AG04450 (cell line): Measurements from ENCODE around the gene NUDT1. TPM values are rescaled to one million over a fixed set of nuclear protein-coding genes. Genes with fewer than 3 reads are reported as not detected.

Source experiments
- CTCF ChIA-PET: fragments of 300-600, 350-600 bp; formaldehyde crosslinking; extraction: SDS; loops from one replicate; lab custom pipeline; 2022; ENCODE audit warnings: antibody characterized with exemption, inconsistent platforms; lab: Charles Lee
- POLR2A ChIA-PET: fragments of 350-600 bp; formaldehyde crosslinking; extraction: SDS; loops from one replicate; lab custom pipeline; 2021; ENCODE audit warnings: antibody characterized with exemption, inconsistent platforms; lab: Yijun Ruan, JAX
- DNase-seq: peaks from one replicate; pipeline ENCODE4 v3.0.0-alpha.2; 2011; ENCODE audit warnings: low read depth, low spot score
- H3K27ac ChIP-seq: one replicate; pipeline ENCODE4 v1.5.1; 2012; ENCODE audit warnings: low read depth, low read length, control low read depth
- H3K27me3 ChIP-seq: one replicate; pipeline ENCODE4 v1.6.0; 2012; ENCODE audit warnings: low read length; ENCODE audit not compliant: control insufficient read depth, insufficient read depth
- H3K4me3 ChIP-seq: 2 replicates; pipeline ENCODE4 v1.5.1; 2011; ENCODE audit warnings: mild to moderate bottlenecking, low read depth, low read length, control low read depth
- H3K9me3 ChIP-seq: 2 replicates; pipeline ENCODE4 v1.5.1; 2012; ENCODE audit warnings: low read length; ENCODE audit not compliant: control insufficient read depth, insufficient read depth
- CTCF ChIP-seq: IDR thresholded peaks from 2 replicates; pipeline ENCODE4 v1.5.1; 2011; ENCODE audit warnings: low read depth, low read length, control low read depth, inconsistent platforms
- polyA plus RNA-seq: library from polyadenylated mRNA; depleted of rRNA; stranded (reverse); fragments of >200 nt; gene quantifications from 2 replicates; pipeline ENCODE4 v1.2.3, GENCODE V29; 2011

Gene NUDT1
- polyA plus RNA-seq, 1 experiment, result 11.5 TPM

GRCh38 chr7:2202901-2203765, 38.9 kb upstream of the NUDT1 start:
- no peak overlapping the region for H3K27ac ChIP-seq
- TF ChIP-seq CTCF, result 0 out of 2 replicates have a peak, but pooled peaks have one; percentile 7
- no peak for DNase-seq

GRCh38 chr7:2203766-2204300, 38.2 kb upstream of the NUDT1 start:
- Histone ChIP-seq H3K9me3 (no peaks in the 10 kb centered on the region), H3K27ac (no peak overlapping the region), H3K27me3 (no peaks in the 10 kb centered on the region), H3K4me3 (no peak overlapping the region)
- TF ChIP-seq CTCF, result no peak
- POLR2A ChIA-PET, result interaction anchor here (0.9 kb wide), 1 partner anchor 291 kb away, joined by 4 read pairs; no protein-coding TSS in a partner anchor
- no peak for DNase-seq
- CTCF ChIA-PET, result interaction anchor here (1.6 to 1.7 kb wide), 2 partner anchors 9 to 144 kb away, joined by 5 to 6 read pairs; no protein-coding TSS in a partner anchor

More at GRCh38 chr7:2202901-2203765, 38.9 kb upstream of the NUDT1 start:
- Histone ChIP-seq H3K27me3 (no peaks in the 10 kb centered on the region), H3K4me3 (no peak overlapping the region), H3K9me3 (no peaks in the 10 kb centered on the region; the same call in 1 of the 2 replicates)
- ChIA-PET POLR2A (interaction anchor here (0.9 kb wide), 1 partner anchor 290 kb away, joined by 4 read pairs; no protein-coding TSS in a partner anchor), CTCF (interaction anchor here (0.8 to 1.7 kb wide), 3 partner anchors 8 to 145 kb away, joined by 4 to 6 read pairs (median 5); no protein-coding TSS in a partner anchor)

GRCh38 chr7:2204446-2204845, 37.6 kb upstream of the NUDT1 start:
- Histone ChIP-seq H3K9me3 (no peaks in the 10 kb centered on the region), H3K27me3 (no peaks in the 10 kb centered on the region), H3K4me3 (no peak overlapping the region), H3K27ac (no peak overlapping the region)
- no peak for TF ChIP-seq CTCF
- POLR2A ChIA-PET, result no interaction called here
- DNase-seq, result no peak
- CTCF ChIA-PET, result interaction anchor here (0.7 to 1.7 kb wide), 3 partner anchors 10 to 144 kb away, joined by 3 to 6 read pairs (median 5); no protein-coding TSS in a partner anchor

- H3K27me3 ChIP-seq, result no peaks in the 10 kb centered on the region
- no peak overlapping the region for H3K27ac ChIP-seq
- H3K4me3 ChIP-seq, result no peak overlapping the region
- H3K9me3 ChIP-seq, result no peaks in the 10 kb centered on the region; the same call in 1 of the 2 replicates
- CTCF ChIA-PET, result interaction anchor here (0.7 to 1.6 kb wide), 2 partner anchors 10 to 141 kb away, joined by 3 to 6 read pairs; no protein-coding TSS in a partner anchor
- POLR2A ChIA-PET, result interaction anchor here (0.7 kb wide), 2 partner anchors 18 to 29 kb away, joined by 4 to 15 read pairs; no protein-coding TSS in a partner anchor
- DNase-seq, result no peak
- TF ChIP-seq CTCF, result no peak
Measured at GRCh38 chr7:2205036-2205780, 36.8 kb upstream of the NUDT1 start.
